Measurements from ENCODE around the gene SSTR5.
"Not testable (repeated sequence)": the region's sequence is repeated elsewhere in the genome, so short reads cannot be mapped to it uniquely, and the experiment has no call there.

The SSTR5 gene

GRCh38 chr16:1072526-1073261, at the start of gene SSTR5:
Gene SSTR5 (plus strand): TSS chr16:1072747. CDS start chr16:1078869, 6,122 bp downstream.
- no peak for DNase-seq (ENCODE audit: low read depth in 2 of 2)

GRCh38 chr16:1024138-1024537, 48.4 kb upstream of the SSTR5 start:
- DNase-seq (ENCODE audit: low read depth in 2 of 2), result no peak

- DNase-seq (ENCODE audit: low read depth in 2 of 2), result not testable (repeated sequence)
Observed at GRCh38 chr16:1025183-1025809, 47.3 kb upstream of the SSTR5 start.

GRCh38 chr16:1026057-1026783, 46.3 kb upstream of the SSTR5 start:
- DNase-seq (ENCODE audit: low read depth in 2 of 2), result no peak

GRCh38 chr16:1026784-1027500, 45.6 kb upstream of the SSTR5 start:
- no peak for DNase-seq (ENCODE audit: low read depth in 2 of 2)

- no peak for DNase-seq (ENCODE audit: low read depth in 2 of 2)
Observed at GRCh38 chr16:1027501-1027815, 45.1 kb upstream of the SSTR5 start.

- DNase-seq (ENCODE audit: low read depth in 2 of 2), result no peak
Observed at GRCh38 chr16:1028056-1028455, 44.5 kb upstream of the SSTR5 start.

- DNase-seq (ENCODE audit: low read depth in 2 of 2), result no peak
Observed at GRCh38 chr16:1028524-1029258, 43.9 kb upstream of the SSTR5 start.

- no peak for DNase-seq (ENCODE audit: low read depth in 2 of 2)
Observed at GRCh38 chr16:1029259-1029545, 43.3 kb upstream of the SSTR5 start.

GRCh38 chr16:1030473-1030901, 42.1 kb upstream of the SSTR5 start:
- no peak for DNase-seq (ENCODE audit: low read depth in 2 of 2)

- no peak for DNase-seq (ENCODE audit: low read depth in 2 of 2)
Observed at GRCh38 chr16:1031666-1032065, 40.9 kb upstream of the SSTR5 start.

GRCh38 chr16:1032607-1033006, 39.9 kb upstream of the SSTR5 start:
- no peak for DNase-seq (ENCODE audit: low read depth in 2 of 2)

GRCh38 chr16:1033128-1033679, 39.3 kb upstream of the SSTR5 start:
- DNase-seq (ENCODE audit: low read depth in 2 of 2), result no peak

GRCh38 chr16:1034230-1035065, 38.1 kb upstream of the SSTR5 start:
- DNase-seq (ENCODE audit: low read depth in 2 of 2), result no peak

- no peak for DNase-seq (ENCODE audit: low read depth in 2 of 2)
Observed at GRCh38 chr16:1035066-1035415, 37.5 kb upstream of the SSTR5 start.

GRCh38 chr16:1036166-1036565, 36.4 kb upstream of the SSTR5 start:
- DNase-seq (ENCODE audit: low read depth in 2 of 2), result no peak

- no peak for DNase-seq (ENCODE audit: low read depth in 2 of 2)
Observed at GRCh38 chr16:1036726-1037393, 35.7 kb upstream of the SSTR5 start.

- no peak for DNase-seq (ENCODE audit: low read depth in 2 of 2)
Observed at GRCh38 chr16:1037394-1038257, 34.9 kb upstream of the SSTR5 start.

GRCh38 chr16:1038932-1039331, 33.6 kb upstream of the SSTR5 start:
- DNase-seq (ENCODE audit: low read depth in 2 of 2), result no peak

Measured in stimulated activated CD4-positive, alpha-beta T cell treated with anti-CD3 and anti-CD28 coated beads, Interleukin-15, amount 100 ng/mL, for 48 hours (primary cell).